GM21717 (cell line): ENCODE measurements around the gene PRND.

Experiments used
- ATAC-seq: cut with Tn5 transposase; IDR thresholded peaks from one replicate; pipeline ENCODE4 v1.9.1; 2021; ENCODE audit warnings: mild to moderate bottlenecking, moderate library complexity; ENCODE audit not compliant: unreplicated experiment

PRND gene

DNA sequence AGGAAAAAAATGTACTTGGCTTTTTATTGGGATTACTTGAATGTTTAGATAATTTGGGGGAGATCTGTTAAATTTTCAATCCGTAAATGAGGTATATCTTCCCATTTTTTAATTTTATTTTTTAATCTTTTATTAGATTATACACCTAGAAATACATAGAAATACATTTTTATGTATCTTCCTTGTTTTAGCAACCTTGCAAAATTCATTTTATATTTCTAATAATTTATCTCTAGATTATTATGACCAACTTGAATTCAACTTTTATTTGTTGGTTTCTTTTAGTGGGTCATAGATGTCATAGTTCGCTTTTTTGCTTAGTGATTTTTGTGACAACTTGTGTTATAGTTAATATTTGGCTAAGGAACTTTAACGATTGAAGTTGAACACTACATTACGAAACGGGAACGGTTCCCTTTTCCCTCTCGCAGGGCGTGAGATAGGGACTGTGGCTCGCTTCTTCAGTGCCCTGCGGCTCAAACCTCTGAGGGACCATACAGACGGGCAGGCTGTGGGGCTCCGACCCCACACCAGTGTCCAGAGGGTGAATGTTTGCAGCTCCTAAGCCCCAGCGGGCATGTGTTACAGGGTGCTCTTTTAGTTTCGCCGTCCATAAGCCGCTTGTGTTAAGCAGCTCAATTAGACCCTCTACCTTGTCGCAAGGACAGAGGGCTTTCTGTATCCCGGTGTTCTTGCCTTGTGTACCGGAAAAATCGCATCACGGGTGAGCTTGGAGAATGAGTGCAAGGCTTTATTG lies 53.8 kb downstream of the PRND start:
- ATAC-seq, result no peak

GRCh38 chr20:4776079-4776630 lies 54.4 kb downstream of the PRND start:
- ATAC-seq, result no peak
